ENCODE data around the gene TMEFF1. TPM values are rescaled to one million over a fixed set of nuclear protein-coding genes. Genes with fewer than 3 reads are reported as not detected.

Gene TMEFF1
- total RNA-seq, 1 experiment from 2014 or later: 3.3 TPM

- CTCF ChIA-PET: no interaction called here
- no peak overlapping the region for H3K27ac ChIP-seq (ENCODE audit: low read depth, low read length)
- BruUV-seq (replicated peaks): no TSS peak
- no peaks in the 10 kb centered on the region for H3K9me3 ChIP-seq (ENCODE audit: control insufficient read depth in 1 of 2, insufficient read depth in 1 of 2, low read depth in 1 of 2, low read length in 2 of 2)
- TF ChIP-seq REST (IDR thresholded peaks at IDR 0.05; ENCODE audit: low read depth) (no peak), CEBPB (IDR thresholded peaks at IDR 0.05; ENCODE audit: low read depth) (no peak), MAX (IDR thresholded peaks at IDR 0.05) (no peak), ZBTB33 (IDR thresholded peaks at IDR 0.05; ENCODE audit: extremely low read depth, insufficient replicate concordance, low read length) (no peak), YY1 (IDR thresholded peaks at IDR 0.05; ENCODE audit: extremely low read depth, insufficient replicate concordance, low read depth, low read length) (no peak), ELF1 (IDR thresholded peaks at IDR 0.05; ENCODE audit: borderline replicate concordance, low read depth) (no peak), POLR2A (IDR thresholded peaks at IDR 0.05; ENCODE audit: borderline replicate concordance, extremely low read depth, insufficient read depth, insufficient read length) (no peak), EZH2 (IDR thresholded peaks at IDR 0.05) (no peak), EGR1 (IDR thresholded peaks at IDR 0.05; ENCODE audit: low read depth) (no peak), SP1 (IDR thresholded peaks at IDR 0.05; ENCODE audit: low read depth) (no peak), RAD21 (IDR thresholded peaks at IDR 0.05; ENCODE audit: low read depth) (no peak), ZFX (IDR thresholded peaks at IDR 0.05) (no peak)
- TF ChIP-seq, protein P1, sequence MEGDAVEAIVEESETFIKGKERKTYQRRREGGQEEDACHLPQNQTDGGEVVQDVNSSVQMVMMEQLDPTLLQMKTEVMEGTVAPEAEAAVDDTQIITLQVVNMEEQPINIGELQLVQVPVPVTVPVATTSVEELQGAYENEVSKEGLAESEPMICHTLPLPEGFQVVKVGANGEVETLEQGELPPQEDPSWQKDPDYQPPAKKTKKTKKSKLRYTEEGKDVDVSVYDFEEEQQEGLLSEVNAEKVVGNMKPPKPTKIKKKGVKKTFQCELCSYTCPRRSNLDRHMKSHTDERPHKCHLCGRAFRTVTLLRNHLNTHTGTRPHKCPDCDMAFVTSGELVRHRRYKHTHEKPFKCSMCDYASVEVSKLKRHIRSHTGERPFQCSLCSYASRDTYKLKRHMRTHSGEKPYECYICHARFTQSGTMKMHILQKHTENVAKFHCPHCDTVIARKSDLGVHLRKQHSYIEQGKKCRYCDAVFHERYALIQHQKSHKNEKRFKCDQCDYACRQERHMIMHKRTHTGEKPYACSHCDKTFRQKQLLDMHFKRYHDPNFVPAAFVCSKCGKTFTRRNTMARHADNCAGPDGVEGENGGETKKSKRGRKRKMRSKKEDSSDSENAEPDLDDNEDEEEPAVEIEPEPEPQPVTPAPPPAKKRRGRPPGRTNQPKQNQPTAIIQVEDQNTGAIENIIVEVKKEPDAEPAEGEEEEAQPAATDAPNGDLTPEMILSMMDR (IDR thresholded peaks at IDR 0.05 in 2 of 3, conservative IDR thresholded peaks at IDR 0.05 in 1 of 3; ENCODE audit: borderline replicate concordance in 1 of 3, insufficient read depth in 1 of 3, low read depth in 2 of 3, low read length in 2 of 3): no peak
- TF ChIP-seq, protein P2, sequence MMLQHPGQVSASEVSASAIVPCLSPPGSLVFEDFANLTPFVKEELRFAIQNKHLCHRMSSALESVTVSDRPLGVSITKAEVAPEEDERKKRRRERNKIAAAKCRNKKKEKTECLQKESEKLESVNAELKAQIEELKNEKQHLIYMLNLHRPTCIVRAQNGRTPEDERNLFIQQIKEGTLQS (IDR thresholded peaks at IDR 0.05): no peak
- no peak overlapping the region for H2AFZ ChIP-seq (ENCODE audit: low read depth, low read length, poor library complexity, severe bottlenecking)
- H3K79me2 ChIP-seq (ENCODE audit: insufficient read depth, low read length): no peaks in the 10 kb centered on the region
- ATAC-seq (no peak), DNase-seq (ENCODE audit: low read depth, low spot score) (no peak)
- H3K4me3 ChIP-seq (replicated peaks in 1 of 2; ENCODE audit: low read depth in 1 of 2, low read length in 2 of 2): no peak overlapping the region
- H3K36me3 ChIP-seq (ENCODE audit: control insufficient read depth in 1 of 2, insufficient read depth in 2 of 2, low read length in 2 of 2): no peaks in the 10 kb centered on the region
- no peaks in the 10 kb centered on the region for H3K4me1 ChIP-seq (ENCODE audit: control insufficient read depth in 1 of 2, insufficient read depth in 2 of 2, low read length in 2 of 2)
- H3K9me2 ChIP-seq (ENCODE audit: insufficient read depth): no peaks in the 10 kb centered on the region
- no peak overlapping the region for H3K9ac ChIP-seq (ENCODE audit: low read length)
- H3K27me3 ChIP-seq (ENCODE audit: insufficient read depth, low read length): no peaks in the 10 kb centered on the region
- no peak overlapping the region for H3K4me2 ChIP-seq (ENCODE audit: low read length)
- POLR2A ChIA-PET: no interaction called here
- no peaks in the 10 kb centered on the region for H4K20me1 ChIP-seq (ENCODE audit: insufficient read depth)
- RAD21 ChIA-PET (ENCODE audit: low non-redundant PET in 1 of 2, low total read pairs in 2 of 2, uncharacterized antibody in 2 of 2, unreplicated experiment in 2 of 2): no interaction called here
- intact Hi-C loops (cut with micrococcal nuclease): no loop called here
Observed at GRCh38 chr9:100557053-100557452, 84.1 kb downstream of the TMEFF1 start.

Measured in HCT116 (cell line).